Activated CD4-positive, alpha-beta T cell treated with anti-CD3 and anti-CD28 coated beads, Interleukin-2, amount 50 U/mL, for 4 hours (primary cell): ENCODE results near the gene SMIM14.
"Not testable (repeated sequence)": the region's sequence is repeated elsewhere in the genome, so short reads cannot be mapped to it uniquely, and the experiment has no call there.

ENCODE experiments used
- DNase-seq, 2 experiments: peaks; one replicate each; pipeline ENCODE4 v3.0.0-alpha.2; 2020

SMIM14 gene

GRCh38 chr4:39642885-39643552, 4.4 kb upstream of the SMIM14 start:
- no peak for DNase-seq

- no peak for DNase-seq
Observed at GRCh38 chr4:39641451-39641850, 2.8 kb upstream of the SMIM14 start.

GRCh38 chr4:39637586-39638353, 895 bp downstream of the SMIM14 start:
- no peak for DNase-seq

GRCh38 chr4:39637221-39637585, 1.5 kb downstream of the SMIM14 start:
- DNase-seq: no peak

GRCh38 chr4:39636531-39637184, 2.0 kb downstream of the SMIM14 start:
- no peak for DNase-seq

- no peak for DNase-seq
Observed at GRCh38 chr4:39635023-39635422, 3.6 kb downstream of the SMIM14 start.

- DNase-seq: no peak
Observed at GRCh38 chr4:39631700-39632079, 7.0 kb downstream of the SMIM14 start.

- no peak for DNase-seq
Observed at GRCh38 chr4:39627413-39627812, 11.3 kb downstream of the SMIM14 start.

GRCh38 chr4:39626913-39627312, 11.8 kb downstream of the SMIM14 start:
- no peak for DNase-seq

GRCh38 chr4:39626261-39626660, 12.4 kb downstream of the SMIM14 start:
- DNase-seq: no peak

- no peak for DNase-seq
Observed at GRCh38 chr4:39621582-39621981, 17.1 kb downstream of the SMIM14 start.

GRCh38 chr4:39620551-39621313, 17.9 kb downstream of the SMIM14 start:
- DNase-seq: no peak

- no peak for DNase-seq
Observed at GRCh38 chr4:39617534-39617933, 21.1 kb downstream of the SMIM14 start.

GRCh38 chr4:39616651-39617050, 22.0 kb downstream of the SMIM14 start:
- DNase-seq: no peak

- not testable (repeated sequence) for DNase-seq
Observed at GRCh38 chr4:39616112-39616511, 22.6 kb downstream of the SMIM14 start.

GRCh38 chr4:39614487-39615162, 24.0 kb downstream of the SMIM14 start:
- no peak for DNase-seq

- no peak for DNase-seq
Observed at GRCh38 chr4:39613093-39613656, 25.5 kb downstream of the SMIM14 start.

- DNase-seq: no peak
Observed at GRCh38 chr4:39609454-39609931, 29.2 kb downstream of the SMIM14 start.

GRCh38 chr4:39608451-39608850, 30.2 kb downstream of the SMIM14 start:
- no peak for DNase-seq

- no peak for DNase-seq
Observed at GRCh38 chr4:39606747-39607146, 31.9 kb downstream of the SMIM14 start.

- no peak for DNase-seq
Observed at GRCh38 chr4:39597695-39598381, 40.8 kb downstream of the SMIM14 start.

- DNase-seq: no peak
Observed at GRCh38 chr4:39596971-39597370, 41.7 kb downstream of the SMIM14 start.
